T-helper 17 cell (primary cell): ENCODE data around the gene ATF5. TPM values are rescaled to one million over a fixed set of nuclear protein-coding genes. Genes with fewer than 3 reads are reported as not detected.
"Not testable (repeated sequence)": the region's sequence is repeated elsewhere in the genome, so short reads cannot be mapped to it uniquely, and the experiment has no call there.

ENCODE experiments used
- ATAC-seq: fragments of 150-1000 bp; cut with Tn5 transposase; 2 replicates; pipeline ENCODE4 v1.10.0; 2021; ENCODE audit warnings: mild to moderate bottlenecking, moderate library complexity
- DNase-seq, 3 donors: peaks; one replicate each; pipeline versions ENCODE4 v3.0.0 to v3.0.0-alpha.2; 2020 to 2021
- H3K9me3 ChIP-seq: one replicate; pipeline ENCODE4 v1.7.0; 2013; ENCODE audit warnings: low read length, mild to moderate bottlenecking; ENCODE audit not compliant: control insufficient read depth, poor library complexity, severe bottlenecking
- H3K27ac Mint-ChIP-seq: one replicate; pipeline ENCODE4 v1.8.0; 2022; ENCODE audit warnings: mild to moderate bottlenecking, moderate library complexity, mixed read lengths
- H3K27me3 Mint-ChIP-seq: one replicate; pipeline ENCODE4 v1.8.0; 2022; ENCODE audit warnings: mixed read lengths
- H3K36me3 Mint-ChIP-seq: one replicate; pipeline ENCODE4 v1.8.0; 2022; ENCODE audit warnings: low read depth, mixed read lengths
- H3K4me1 Mint-ChIP-seq: one replicate; pipeline ENCODE4 v1.8.0; 2022; ENCODE audit warnings: mild to moderate bottlenecking, mixed read lengths
- H3K4me3 Mint-ChIP-seq: one replicate; pipeline ENCODE4 v1.8.0; 2022; ENCODE audit warnings: mild to moderate bottlenecking, moderate library complexity, mixed read lengths
- total RNA-seq, 4 donors: library from RNA in 2 of 4; stranded (reverse) in 2 of 4; gene quantifications; one replicate each; pipeline ENCODE4 v1.2.3 and lab custom pipeline; 2022 to 2026

Gene ATF5
- total RNA-seq, 2 donors from 2014 or later: 31.8 to 36.0 TPM

DNA sequence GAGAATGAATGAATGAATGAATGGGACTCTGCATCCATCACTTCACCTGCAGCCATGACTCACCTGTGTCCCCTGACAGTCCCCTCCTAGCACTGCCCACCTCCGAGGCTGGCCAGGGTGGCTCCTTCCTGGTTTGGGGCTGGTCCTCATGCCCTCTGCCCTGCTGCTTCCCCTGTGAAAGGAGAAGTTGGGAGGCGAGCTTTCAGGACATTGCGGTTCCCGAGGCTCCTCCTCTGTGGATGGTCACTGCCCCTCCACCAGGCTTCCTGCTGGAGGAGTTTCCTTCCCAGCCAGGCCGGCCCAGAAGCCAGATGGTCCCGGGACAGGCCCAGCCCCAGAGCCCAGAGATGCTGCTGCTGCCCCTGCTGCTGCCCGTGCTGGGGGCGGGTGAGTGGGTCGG lies 40.4 kb downstream of the ATF5 start:
- H3K9me3 ChIP-seq, H3K36me3 Mint-ChIP-seq, DNase-seq, ATAC-seq, H3K27me3 Mint-ChIP-seq, H3K27ac Mint-ChIP-seq, H3K4me3 Mint-ChIP-seq, H3K4me1 Mint-ChIP-seq: not testable (repeated sequence)

DNA sequence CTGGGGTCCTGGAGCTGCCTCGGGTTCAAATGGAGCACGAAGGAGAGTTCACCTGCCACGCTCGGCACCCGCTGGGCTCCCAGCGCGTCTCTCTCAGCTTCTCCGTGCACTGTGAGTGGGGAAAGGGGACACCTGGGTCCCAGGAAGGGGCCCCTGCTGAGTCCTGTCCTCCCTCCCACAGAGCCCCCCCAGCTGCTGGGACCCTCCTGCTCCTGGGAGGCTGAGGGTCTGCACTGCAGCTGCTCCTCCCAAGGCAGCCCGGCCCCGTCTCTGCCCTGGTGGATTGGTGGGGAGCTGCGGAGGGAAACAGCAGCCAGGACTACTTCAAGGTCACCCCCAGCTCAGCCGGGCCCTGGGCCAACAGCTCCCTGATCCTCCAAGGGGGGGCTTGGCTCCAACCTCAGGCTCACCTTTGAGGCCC lies 43.0 kb downstream of the ATF5 start:
- no peak for ATAC-seq
- Mint-ChIP-seq H3K4me3 (no peak overlapping the region), H3K27me3 (peaks cover 9% of the 10 kb centered on the region), H3K4me1 (peaks cover 4% of the 10 kb centered on the region), H3K36me3 (no peaks in the 10 kb centered on the region), H3K27ac (no peak overlapping the region)
- H3K9me3 ChIP-seq: no peaks in the 10 kb centered on the region
- DNase-seq: no peak

DNA sequence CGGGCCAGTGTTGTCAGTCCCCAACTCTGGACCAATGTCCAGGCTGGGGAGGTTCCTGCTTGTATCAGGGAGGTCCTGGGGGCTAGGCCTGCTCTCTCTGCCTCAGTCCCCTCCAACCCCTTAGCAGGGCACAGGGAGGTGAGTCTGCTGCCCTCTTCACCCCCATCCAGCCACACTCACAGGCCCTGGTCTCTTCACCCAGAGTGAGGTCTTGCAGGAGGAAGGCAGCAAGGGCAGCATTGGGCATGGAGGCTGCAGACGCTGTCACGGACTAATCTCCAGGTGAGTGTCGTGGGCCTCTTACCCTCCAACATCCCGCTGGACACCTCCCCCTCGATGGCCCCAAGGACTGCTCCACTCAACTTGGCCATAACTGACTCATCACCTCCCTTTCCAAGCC lies 43.8 kb downstream of the ATF5 start:
- DNase-seq: no peak
- ATAC-seq: no peak
- H3K27ac Mint-ChIP-seq: no peak overlapping the region

DNA sequence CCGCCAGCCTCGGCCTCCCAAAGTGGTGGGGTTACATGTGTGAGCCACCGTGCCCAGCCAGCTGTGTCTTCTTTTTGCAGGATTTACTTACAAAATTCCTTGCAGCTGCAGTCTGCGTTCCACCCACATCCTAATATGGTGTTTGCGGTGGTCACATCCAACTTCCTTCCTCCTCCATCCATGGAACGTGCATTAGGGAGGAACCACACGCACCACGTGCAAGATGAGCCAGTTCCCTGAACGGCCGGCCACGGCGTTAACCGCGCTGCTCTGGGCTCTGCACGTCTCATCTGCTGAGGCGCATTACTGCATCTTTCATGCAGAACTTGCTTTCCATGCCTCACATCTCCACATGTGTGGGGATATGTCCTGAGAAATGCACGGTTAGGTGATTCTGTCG lies 45.0 kb downstream of the ATF5 start:
- peaks cover 2% of the 10 kb centered on the region for H3K27me3 Mint-ChIP-seq
- DNase-seq (no peak), ATAC-seq (no peak)
- no peak overlapping the region for H3K4me3 Mint-ChIP-seq
- peaks cover 4% of the 10 kb centered on the region for H3K4me1 Mint-ChIP-seq
- H3K27ac Mint-ChIP-seq: no peak overlapping the region
- no peaks in the 10 kb centered on the region for H3K36me3 Mint-ChIP-seq
- no peaks in the 10 kb centered on the region for H3K9me3 ChIP-seq

More for the DNA sequence above, 43.8 kb downstream of the ATF5 start:
- peaks cover 4% of the 10 kb centered on the region for H3K4me1 Mint-ChIP-seq
- H3K4me3 Mint-ChIP-seq: no peak overlapping the region
- H3K9me3 ChIP-seq: no peaks in the 10 kb centered on the region
- no peaks in the 10 kb centered on the region for H3K36me3 Mint-ChIP-seq
- H3K27me3 Mint-ChIP-seq: peaks cover 9% of the 10 kb centered on the region

DNA sequence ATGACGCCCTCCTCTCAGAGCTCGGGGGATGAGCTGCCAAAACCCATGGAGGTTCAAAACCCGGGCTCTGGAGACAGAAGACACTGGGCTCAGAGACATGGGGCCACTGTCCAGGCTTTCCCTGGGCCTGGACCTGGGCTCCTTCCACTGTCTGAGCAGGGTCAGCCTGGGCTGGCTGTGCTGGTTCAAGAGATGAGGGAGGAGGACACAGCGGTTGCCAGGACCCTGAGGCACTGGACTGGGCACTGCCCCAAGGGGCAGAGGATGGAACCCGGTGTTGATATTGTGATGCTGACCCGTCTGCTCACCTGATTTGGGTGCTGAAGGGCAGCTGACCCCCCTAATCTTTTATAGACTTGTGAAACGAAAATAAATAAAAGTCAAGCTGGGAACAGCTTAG lies 46.0 kb downstream of the ATF5 start:
- Mint-ChIP-seq H3K36me3 (no peaks in the 10 kb centered on the region), H3K4me1 (peaks cover 4% of the 10 kb centered on the region), H3K4me3 (no peak overlapping the region), H3K27ac (no peak overlapping the region), H3K27me3 (no peaks in the 10 kb centered on the region)
- no peaks in the 10 kb centered on the region for H3K9me3 ChIP-seq
- ATAC-seq (no peak), DNase-seq (no peak)

DNA sequence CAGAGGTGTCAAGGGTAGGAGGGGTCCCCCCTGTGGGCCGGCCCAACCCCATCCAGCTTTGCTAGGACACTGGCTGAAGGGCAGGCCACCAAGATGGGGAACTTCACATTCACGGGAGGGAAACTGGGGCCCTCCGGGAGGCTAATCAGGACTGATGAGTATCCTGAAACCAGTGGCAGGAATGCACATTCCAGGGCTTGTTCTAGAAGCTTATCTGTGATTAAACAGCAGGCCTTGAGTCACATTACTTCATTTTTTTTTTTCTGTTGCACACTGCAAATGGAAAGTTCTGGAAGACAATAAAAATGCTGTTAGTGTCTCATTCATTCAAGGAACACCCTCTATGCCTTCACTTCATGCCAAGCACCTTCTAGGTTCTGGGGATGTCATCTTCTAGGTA lies 47.5 kb downstream of the ATF5 start:
- H3K27ac Mint-ChIP-seq: peak overlapping the region; percentile 72
- no peak for DNase-seq
- ATAC-seq: no peak
- H3K36me3 Mint-ChIP-seq: no peaks in the 10 kb centered on the region
- H3K27me3 Mint-ChIP-seq: no peaks in the 10 kb centered on the region
- H3K4me3 Mint-ChIP-seq: no peak overlapping the region
- no peaks in the 10 kb centered on the region for H3K9me3 ChIP-seq
- peaks cover 4% of the 10 kb centered on the region for H3K4me1 Mint-ChIP-seq

GRCh38 chr19:49977076-49977475 lies 48.1 kb downstream of the ATF5 start:
- H3K27ac Mint-ChIP-seq: peak overlapping the region; percentile 72
- no peak overlapping the region for H3K4me3 Mint-ChIP-seq
- no peaks in the 10 kb centered on the region for H3K36me3 Mint-ChIP-seq
- DNase-seq: no peak
- H3K4me1 Mint-ChIP-seq: peaks cover 4% of the 10 kb centered on the region
- H3K9me3 ChIP-seq: no peaks in the 10 kb centered on the region
- no peaks in the 10 kb centered on the region for H3K27me3 Mint-ChIP-seq
- ATAC-seq: no peak

- H3K9me3 ChIP-seq: no peaks in the 10 kb centered on the region
- no peaks in the 10 kb centered on the region for H3K27me3 Mint-ChIP-seq
- H3K27ac Mint-ChIP-seq: peak overlapping the region; percentile 72
- ATAC-seq (no peak), DNase-seq (no peak)
- peaks cover 6% of the 10 kb centered on the region for H3K4me1 Mint-ChIP-seq
- H3K4me3 Mint-ChIP-seq: no peak overlapping the region
- H3K36me3 Mint-ChIP-seq: no peaks in the 10 kb centered on the region
Measured at GRCh38 chr19:49977881-49978280, 48.9 kb downstream of the ATF5 start.

DNA sequence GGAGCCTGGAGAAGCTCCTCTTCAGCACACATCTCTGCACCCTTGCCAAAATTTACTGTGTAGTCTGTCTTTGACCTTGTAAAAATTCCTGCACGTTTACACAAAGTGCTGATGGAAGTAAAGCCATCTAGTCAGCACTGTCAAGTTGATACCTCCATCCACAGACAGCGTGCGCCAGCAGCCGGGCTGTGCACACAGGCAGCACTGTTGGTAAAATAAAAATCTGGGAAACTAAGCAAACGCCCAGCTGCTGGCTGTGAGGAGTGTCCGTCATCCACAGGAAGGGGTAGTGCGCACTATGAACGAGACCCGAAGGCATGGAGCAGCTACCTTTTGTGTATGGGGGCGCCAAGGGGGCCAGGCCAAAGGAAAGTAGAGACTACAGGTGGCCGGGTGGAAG lies 49.3 kb downstream of the ATF5 start:
- Mint-ChIP-seq H3K36me3 (no peaks in the 10 kb centered on the region), H3K4me3 (no peak overlapping the region), H3K27me3 (no peaks in the 10 kb centered on the region), H3K4me1 (peaks cover 6% of the 10 kb centered on the region), H3K27ac (no peak overlapping the region)
- ATAC-seq (no peak), DNase-seq (no peak)
- no peaks in the 10 kb centered on the region for H3K9me3 ChIP-seq

- no peak overlapping the region for H3K4me3 Mint-ChIP-seq
- H3K27me3 Mint-ChIP-seq: no peaks in the 10 kb centered on the region
- no peaks in the 10 kb centered on the region for H3K36me3 Mint-ChIP-seq
- no peak overlapping the region for H3K27ac Mint-ChIP-seq
- ATAC-seq: no peak
- no peak for DNase-seq
- H3K9me3 ChIP-seq: no peaks in the 10 kb centered on the region
- peaks cover 11% of the 10 kb centered on the region for H3K4me1 Mint-ChIP-seq
Measured at GRCh38 chr19:49981603-49982593, 52.9 kb downstream of the ATF5 start.

Other genes with a start within 250 kb of the ATF5 start
- gene ADM5, start 239.6 kb upstream of the ATF5 start, total RNA-seq: 1 to 10 TPM; 2.8 to 2.9 TPM
- gene CPT1C, start 238.1 kb upstream of the ATF5 start, total RNA-seq: 1 to 10 TPM in 1 of 2 donors, under 1 TPM in 1; 0.31 to 1.0 TPM
- gene TSKS, start 165.9 kb upstream of the ATF5 start, total RNA-seq: 1 to 10 TPM in 1 of 2 donors, under 1 TPM in 1; 0.87 to 1.9 TPM
- gene AP2A1, start 162.2 kb upstream of the ATF5 start, total RNA-seq: 10 to 100 TPM; 43.3 to 51.5 TPM
- 10 to 100 TPM; 29.4 to 30.7 TPM for gene FUZ, start 115.9 kb upstream of the ATF5 start, total RNA-seq
- gene MED25, start 110.9 kb upstream of the ATF5 start, total RNA-seq: 100 to 1,000 TPM in 1 of 2 donors, 10 to 100 TPM in 1; 94.8 to 108 TPM
- gene PTOV1, start 78.0 kb upstream of the ATF5 start, total RNA-seq: 100 to 1,000 TPM; 125 to 162 TPM
- 100 to 1,000 TPM; 170 to 196 TPM for gene PNKP, start 61.6 kb upstream of the ATF5 start, total RNA-seq
- gene AKT1S1, start 51.9 kb upstream of the ATF5 start, total RNA-seq: 10 to 100 TPM; 19.2 to 33.8 TPM
- gene TBC1D17, start 51.5 kb upstream of the ATF5 start, total RNA-seq: 10 to 100 TPM; 44.1 to 57.3 TPM
- 100 to 1,000 TPM in 1 of 2 donors, 10 to 100 TPM in 1; 47.8 to 107 TPM for gene IL4I1, start 32.3 kb upstream of the ATF5 start, total RNA-seq
- gene NUP62, start 299 bp downstream of the ATF5 start, total RNA-seq: 10 to 100 TPM; 46.8 to 62.4 TPM
- gene SIGLEC11, start 32.0 kb downstream of the ATF5 start, total RNA-seq: not detected
- gene VRK3, start 96.2 kb downstream of the ATF5 start, total RNA-seq: 10 to 100 TPM; 67.2 to 79.3 TPM
- gene ZNF473, start 96.8 kb downstream of the ATF5 start, total RNA-seq: 1 to 10 TPM; 7.0 to 8.9 TPM
- not detected for gene IZUMO2, start 234.1 kb downstream of the ATF5 start, total RNA-seq